Measurements from ENCODE around the gene KCNG2. TPM values are rescaled to one million over a fixed set of nuclear protein-coding genes. Genes with fewer than 3 reads are reported as not detected.

The KCNG2 gene
- total and polyA plus RNA-seq, 2 of the 4 experiments (the other 2 are of a cell fraction), result not detected

GRCh38 chr18:79933765-79934164 lies 136.0 kb downstream of the KCNG2 start:
- no peak overlapping the region for H2BK5ac ChIP-seq (ENCODE audit: low read depth, low read length, poor library complexity, severe bottlenecking)
- H2AK5ac ChIP-seq (ENCODE audit: low read depth, low read length), result no peak overlapping the region
- BruUV-seq (replicated peaks), result no TSS peak
- no peak overlapping the region for H2BK120ac ChIP-seq (ENCODE audit: low read depth, low read length)
- DNase-seq (no peak), ATAC-seq (ENCODE audit: low read depth) (no peak)
- peaks cover 6% of the 10 kb centered on the region for H3K9me1 ChIP-seq (ENCODE audit: insufficient read depth, low read length)
- no peak overlapping the region for H2AK9ac ChIP-seq (replicated peaks; ENCODE audit: low read depth, low read length, poor library complexity)
- H4K20me1 ChIP-seq (ENCODE audit: insufficient read depth, low read length), result peaks cover 31% of the 10 kb centered on the region
- H3K18ac ChIP-seq (ENCODE audit: low read depth, low read length), result no peak overlapping the region
- no peak overlapping the region for H3K4ac ChIP-seq (ENCODE audit: low read depth, low read length)
- peaks cover 29 to 59% of the 10 kb centered on the region in 2 experiments for H3K79me1 ChIP-seq (ENCODE audit: low read depth in 1 of 2, low read length in 2 of 2)
- no peak overlapping the region for H2BK15ac ChIP-seq (ENCODE audit: low read depth, low read length)
- H4K8ac ChIP-seq (ENCODE audit: low read depth in 2 of 2, low read length in 2 of 2), result no peak overlapping the region
- in situ Hi-C loops (cut with MboI; ENCODE audit: low sequenced_read_pairs) (no loop called here), dilution Hi-C loops (cut with HindIII; ENCODE audit: low sequenced_read_pairs, unreplicated experiment) (no loop called here), intact Hi-C loops (cut with micrococcal nuclease) (no loop called here)
- WGBS, 2 experiments (ENCODE audit: extremely low coverage in 2 of 2, insufficient read length in 1 of 2), result 92% methylated on average over 4 of the region's 10 CpGs; no CpG with 5 or more reads in 1 of the 2 experiments
- TF ChIP-seq, protein P1, sequence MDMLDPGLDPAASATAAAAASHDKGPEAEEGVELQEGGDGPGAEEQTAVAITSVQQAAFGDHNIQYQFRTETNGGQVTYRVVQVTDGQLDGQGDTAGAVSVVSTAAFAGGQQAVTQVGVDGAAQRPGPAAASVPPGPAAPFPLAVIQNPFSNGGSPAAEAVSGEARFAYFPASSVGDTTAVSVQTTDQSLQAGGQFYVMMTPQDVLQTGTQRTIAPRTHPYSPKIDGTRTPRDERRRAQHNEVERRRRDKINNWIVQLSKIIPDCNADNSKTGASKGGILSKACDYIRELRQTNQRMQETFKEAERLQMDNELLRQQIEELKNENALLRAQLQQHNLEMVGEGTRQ (IDR thresholded peaks at IDR 0.05; ENCODE audit: low read depth, low read length), result no peak
- TF ChIP-seq CTCF (conservative IDR thresholded peaks at IDR 0.05; ENCODE audit: low read depth, low read length), result no peak
- TF ChIP-seq, protein P2, sequence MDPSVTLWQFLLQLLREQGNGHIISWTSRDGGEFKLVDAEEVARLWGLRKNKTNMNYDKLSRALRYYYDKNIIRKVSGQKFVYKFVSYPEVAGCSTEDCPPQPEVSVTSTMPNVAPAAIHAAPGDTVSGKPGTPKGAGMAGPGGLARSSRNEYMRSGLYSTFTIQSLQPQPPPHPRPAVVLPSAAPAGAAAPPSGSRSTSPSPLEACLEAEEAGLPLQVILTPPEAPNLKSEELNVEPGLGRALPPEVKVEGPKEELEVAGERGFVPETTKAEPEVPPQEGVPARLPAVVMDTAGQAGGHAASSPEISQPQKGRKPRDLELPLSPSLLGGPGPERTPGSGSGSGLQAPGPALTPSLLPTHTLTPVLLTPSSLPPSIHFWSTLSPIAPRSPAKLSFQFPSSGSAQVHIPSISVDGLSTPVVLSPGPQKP (IDR thresholded peaks at IDR 0.05; ENCODE audit: borderline replicate concordance, low read depth, low read length), result no peak
- H3K36me3 ChIP-seq (ENCODE audit: control insufficient read depth, insufficient read depth, low read length), result peaks cover 38% of the 10 kb centered on the region
- H3K14ac ChIP-seq (replicated peaks; ENCODE audit: low read depth, low read length), result no peak overlapping the region
- no peak overlapping the region for H3K9ac ChIP-seq (ENCODE audit: low read depth, low read length)
- no peak overlapping the region for H4K91ac ChIP-seq (ENCODE audit: insufficient read depth, low read depth, low read length)
- POLR2A ChIA-PET (ENCODE audit: unreplicated experiment), result no interaction called here
- H4K5ac ChIP-seq (ENCODE audit: low read depth, low read length), result no peak overlapping the region
- H3K23ac ChIP-seq (ENCODE audit: low read depth, low read length), result no peak overlapping the region
- H3K4me3 ChIP-seq (ENCODE audit: insufficient read depth, low read depth, low read length), result no peak overlapping the region
- peaks cover 23% of the 10 kb centered on the region for H3K9me3 ChIP-seq (ENCODE audit: control insufficient read depth, insufficient read depth, low read length)
- CTCF ChIA-PET, result no interaction called here
- H2BK20ac ChIP-seq (ENCODE audit: low read depth, low read length), result no peak overlapping the region
- no peaks in the 10 kb centered on the region for H3K4me1 ChIP-seq (ENCODE audit: control insufficient read depth, insufficient read depth, low read length)
- no peak overlapping the region for H2AFZ ChIP-seq (replicated peaks; ENCODE audit: low read length, poor library complexity)
- no peaks in the 10 kb centered on the region for H3K27me3 ChIP-seq (ENCODE audit: control insufficient read depth, insufficient read depth, low read length)
- no peak overlapping the region for H3K56ac ChIP-seq (ENCODE audit: extremely low read depth, insufficient read depth, low read length)
- no peak overlapping the region for H3K4me2 ChIP-seq (ENCODE audit: low read depth, low read length)
- no peak overlapping the region for H3K27ac ChIP-seq (ENCODE audit: insufficient read depth, low read length)

Measured in IMR-90 (cell line).